GM04503 (cell line): Measurements from ENCODE around the gene GRPEL2.
"Not testable (repeated sequence)": the region's sequence is repeated elsewhere in the genome, so short reads cannot be mapped to it uniquely, and the experiment has no call there.

Source experiments
- DNase-seq: peaks from one replicate; pipeline ENCODE4 v3.0.0-alpha.2; 2012; ENCODE audit warnings: low read depth

Gene GRPEL2

DNA sequence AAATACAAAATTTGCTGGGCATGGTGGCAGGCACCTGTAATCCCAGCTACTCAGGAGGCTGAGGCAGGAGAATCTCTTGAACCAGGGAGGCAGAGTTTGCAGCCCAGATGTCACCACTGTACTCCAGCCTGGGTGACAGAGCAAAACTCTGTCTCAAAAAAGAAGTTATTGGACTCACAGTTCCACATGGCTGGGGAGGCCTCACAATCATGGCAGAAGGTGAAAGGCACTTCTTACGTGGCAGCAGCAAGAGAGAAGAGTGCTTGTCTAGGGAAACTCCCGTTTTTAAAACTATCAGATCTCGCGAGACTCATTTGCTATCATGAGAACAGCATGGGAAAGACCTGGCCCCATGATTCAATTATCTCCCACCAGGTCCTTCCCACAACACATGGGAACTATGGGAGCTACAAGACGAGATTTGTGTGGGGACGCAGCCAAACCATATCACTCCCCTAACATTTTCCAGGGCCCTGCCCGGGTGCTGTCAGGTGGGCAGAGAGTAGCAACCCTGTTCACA is 53.5 kb downstream of the GRPEL2 start:
- DNase-seq = not testable (repeated sequence)

DNA sequence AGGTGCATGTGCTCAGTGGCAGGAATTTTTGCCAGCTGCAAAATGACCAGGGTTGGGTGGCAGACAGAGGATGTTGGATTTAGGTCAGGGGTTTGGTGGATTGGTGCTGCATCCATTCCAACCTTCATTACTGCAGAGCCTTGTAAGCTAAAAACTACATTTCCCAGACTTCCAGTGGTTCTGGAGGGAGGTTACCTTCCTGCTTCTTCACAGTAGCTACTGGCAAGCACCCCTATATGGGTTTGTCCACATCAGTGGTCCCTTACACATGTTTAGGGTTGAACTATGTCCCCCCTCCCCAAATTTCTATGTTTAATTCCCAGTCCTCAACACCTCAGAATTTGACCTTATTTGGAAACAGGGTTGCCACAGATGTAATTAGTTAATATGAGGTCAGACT is 54.5 kb downstream of the GRPEL2 start:
- no peak for DNase-seq

DNA sequence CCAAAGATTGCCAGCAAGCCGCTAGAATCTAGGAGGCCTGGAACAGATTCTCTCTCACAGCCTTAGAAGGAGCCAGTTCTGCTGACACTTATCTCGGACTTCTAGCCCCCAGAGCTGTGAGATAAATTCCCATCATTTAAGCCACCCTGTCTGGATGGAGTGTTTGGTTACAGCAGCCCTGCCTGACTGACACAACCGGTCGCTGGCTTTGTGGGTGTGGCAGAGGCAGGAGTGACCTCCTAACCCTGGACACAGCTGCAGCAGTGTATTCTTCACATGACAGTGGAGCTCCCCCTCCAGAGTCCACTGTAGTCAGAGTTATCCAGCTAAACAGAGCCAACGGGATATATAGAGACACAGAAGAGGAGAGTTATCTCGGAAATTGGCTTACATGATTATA is 55.0 kb downstream of the GRPEL2 start:
- no peak for DNase-seq

DNA sequence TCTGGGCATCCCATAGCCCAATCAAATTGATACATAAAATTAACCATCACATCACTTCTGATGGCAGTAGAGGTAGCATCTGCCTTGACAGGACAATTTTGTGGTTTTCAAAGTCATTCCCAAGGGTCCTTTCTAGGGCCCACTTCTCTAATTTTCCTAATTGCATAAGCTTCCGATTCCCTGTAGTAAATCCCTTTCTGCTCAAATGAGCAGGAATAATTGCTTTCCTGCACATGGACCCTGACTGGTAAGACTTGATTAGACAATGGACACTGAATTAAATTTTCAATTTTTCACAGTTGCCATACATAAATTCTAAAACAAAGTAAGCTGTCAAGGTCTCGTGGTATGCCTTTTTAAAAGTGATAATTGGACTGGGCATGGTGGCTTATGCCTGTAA is 55.8 kb downstream of the GRPEL2 start:
- DNase-seq = no peak

DNA sequence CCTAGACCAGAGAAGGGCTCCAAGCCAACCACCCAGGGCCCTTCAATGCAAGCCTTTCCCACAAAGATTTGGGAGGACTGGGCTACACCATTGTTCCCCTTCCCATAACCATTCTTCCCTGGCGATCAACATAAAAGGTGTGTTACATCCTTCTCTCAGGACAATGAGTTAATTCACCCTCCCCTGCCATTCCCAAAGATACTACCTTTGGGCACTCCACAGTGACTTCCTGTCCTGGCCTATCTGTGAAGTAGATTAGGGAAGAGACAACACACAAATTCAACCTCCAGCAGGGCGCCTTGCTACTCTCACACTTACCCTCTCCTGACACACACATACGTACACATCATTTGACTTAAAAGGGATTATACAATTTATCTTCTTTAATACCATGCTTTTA is 57.0 kb downstream of the GRPEL2 start:
- no peak for DNase-seq
